Measurements from ENCODE around the gene LKAAEAR1.
"Not testable (repeated sequence)": the region's sequence is repeated elsewhere in the genome, so short reads cannot be mapped to it uniquely, and the experiment has no call there.

The LKAAEAR1 gene, protein sequence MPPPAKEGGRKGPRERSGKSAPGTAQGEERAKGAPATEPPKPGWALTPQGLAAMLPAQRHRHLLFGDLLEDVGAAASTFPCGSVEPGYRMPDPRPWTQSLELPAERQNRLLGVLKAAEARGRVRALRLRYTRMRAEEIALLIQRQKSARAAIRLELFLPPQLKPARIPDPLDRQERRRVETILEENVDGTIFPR

DNA sequence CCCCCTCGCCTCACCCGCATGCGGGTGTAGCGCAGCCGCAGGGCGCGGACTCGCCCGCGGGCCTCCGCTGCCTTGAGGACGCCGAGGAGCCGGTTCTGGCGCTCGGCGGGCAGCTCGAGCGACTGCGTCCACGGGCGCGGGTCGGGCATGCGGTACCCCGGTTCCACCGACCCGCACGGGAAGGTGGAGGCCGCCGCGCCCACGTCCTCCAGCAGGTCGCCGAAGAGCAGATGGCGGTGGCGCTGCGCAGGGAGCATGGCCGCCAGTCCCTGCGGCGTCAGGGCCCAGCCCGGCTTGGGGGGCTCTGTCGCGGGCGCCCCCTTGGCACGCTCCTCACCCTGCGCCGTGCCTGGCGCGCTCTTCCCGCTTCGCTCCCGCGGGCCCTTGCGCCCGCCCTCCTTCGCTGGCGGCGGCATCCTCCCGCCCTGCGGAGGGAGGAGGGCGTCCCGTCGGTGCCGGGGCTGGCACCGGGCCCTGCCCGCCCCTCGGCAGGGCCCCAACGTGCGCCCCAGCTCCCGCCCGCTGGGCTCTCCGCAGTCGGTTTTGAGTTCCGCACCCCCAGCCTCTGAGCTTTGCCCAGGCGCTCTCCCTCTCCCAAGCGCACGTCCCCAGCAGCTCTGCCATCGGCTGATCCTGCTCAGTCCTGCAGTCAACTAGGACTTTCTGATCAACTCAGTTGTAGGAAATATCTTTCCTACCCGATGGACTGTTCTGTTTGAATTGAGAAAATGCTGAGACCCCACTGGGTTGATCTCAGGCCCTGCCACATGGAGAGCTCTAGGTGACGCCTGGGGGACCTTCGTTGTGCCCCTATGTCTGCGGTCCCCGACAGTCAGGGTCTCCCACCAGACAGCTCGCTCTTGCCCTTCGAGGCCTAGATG, at the start of gene LKAAEAR1:
LKAAEAR1 (minus strand) TSS at position 595 of the 881 bp plus-strand sequence; CDS start at position 416, 179 bp downstream.
- DNase-seq: no peak

DNA sequence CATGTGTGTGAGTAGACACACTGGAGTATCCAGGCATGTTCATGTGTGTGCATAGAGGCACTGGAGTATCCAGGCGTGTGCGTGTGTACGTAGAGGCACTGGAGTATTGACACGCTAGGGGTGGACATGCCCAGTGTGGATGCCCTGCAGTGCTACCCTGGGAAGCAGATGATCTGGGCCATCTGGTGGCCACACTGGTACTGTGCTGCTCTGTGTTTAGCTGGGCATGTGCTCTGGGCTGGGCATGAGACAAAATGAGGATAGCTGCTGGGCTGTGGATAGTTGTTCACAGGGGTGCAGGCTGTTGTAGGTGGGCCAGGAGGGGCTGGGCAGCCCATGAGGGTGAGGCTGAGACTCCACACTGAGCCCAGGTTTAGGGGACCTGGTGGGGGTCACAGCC, 47.2 kb upstream of the LKAAEAR1 start:
- no peak for DNase-seq

DNA sequence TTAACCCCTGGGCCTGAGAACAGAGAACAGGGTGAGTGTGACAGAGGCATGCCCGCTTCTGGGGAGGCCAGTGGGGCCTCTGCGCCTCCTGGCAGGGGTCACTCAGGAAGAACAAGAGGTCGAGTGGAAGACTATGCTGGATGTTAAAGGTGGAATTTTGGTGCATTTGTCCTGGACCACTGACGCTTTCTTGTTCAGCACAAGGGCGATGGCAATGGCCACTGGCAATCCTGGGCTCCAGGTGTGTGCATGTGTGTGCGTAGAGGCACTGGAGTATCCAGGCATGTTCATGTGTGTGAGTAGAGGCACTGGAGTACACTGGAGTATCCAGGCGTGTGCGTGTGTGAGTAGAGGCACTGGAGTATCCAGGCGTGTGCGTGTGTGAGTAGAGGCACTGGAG, 46.7 kb upstream of the LKAAEAR1 start:
- DNase-seq: no peak

DNA sequence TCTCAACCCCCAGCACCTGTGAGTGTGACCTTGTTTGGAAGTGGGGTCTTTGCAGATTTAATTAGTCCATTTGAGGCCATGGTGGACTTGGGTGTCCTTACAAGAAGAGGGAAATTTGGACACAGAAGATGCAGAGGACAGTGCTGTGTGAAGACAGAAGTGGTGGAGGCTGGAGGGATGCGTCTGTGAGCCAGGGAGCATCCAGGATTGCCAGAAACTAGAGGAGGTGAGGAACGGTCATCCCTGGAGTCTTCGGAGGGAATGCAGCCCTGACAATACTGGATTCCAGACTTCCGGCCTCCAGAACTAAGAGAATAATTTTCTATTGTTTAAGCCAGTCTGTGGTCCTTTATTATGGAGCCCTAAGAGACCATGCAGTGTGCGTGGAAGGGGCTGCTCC, 46.1 kb upstream of the LKAAEAR1 start:
- DNase-seq: no peak

DNA sequence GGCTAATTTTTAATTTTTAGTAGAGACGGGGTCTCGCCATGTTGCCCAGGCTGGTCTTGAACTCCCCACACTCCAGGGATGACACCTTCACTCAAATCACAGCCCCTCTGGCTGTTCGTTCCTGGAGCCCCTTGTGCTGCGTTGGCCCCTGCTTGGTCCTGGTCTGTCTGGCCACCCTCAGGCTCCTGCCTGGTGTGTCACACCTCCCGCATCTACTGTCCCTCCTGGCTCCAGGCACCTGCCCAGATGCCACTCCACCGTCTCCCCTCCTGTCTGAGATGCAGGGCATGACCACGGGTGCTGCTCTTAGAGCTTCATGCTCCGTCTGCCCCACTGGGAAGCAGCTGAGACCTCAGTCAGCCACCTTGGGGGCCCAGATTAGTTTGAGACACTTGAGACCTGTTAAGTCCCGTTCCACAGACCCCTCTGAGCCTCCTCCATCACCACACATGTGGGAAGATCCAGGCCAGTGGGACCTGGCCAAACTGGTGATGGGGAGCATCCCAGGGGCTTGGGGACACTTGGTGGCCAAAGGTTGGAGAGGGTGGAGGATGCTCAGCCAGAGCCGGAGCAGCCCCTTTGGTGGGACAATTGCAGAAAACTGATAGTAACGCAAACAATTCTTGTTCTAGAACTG, 45.1 kb upstream of the LKAAEAR1 start:
- DNase-seq: no peak

DNA sequence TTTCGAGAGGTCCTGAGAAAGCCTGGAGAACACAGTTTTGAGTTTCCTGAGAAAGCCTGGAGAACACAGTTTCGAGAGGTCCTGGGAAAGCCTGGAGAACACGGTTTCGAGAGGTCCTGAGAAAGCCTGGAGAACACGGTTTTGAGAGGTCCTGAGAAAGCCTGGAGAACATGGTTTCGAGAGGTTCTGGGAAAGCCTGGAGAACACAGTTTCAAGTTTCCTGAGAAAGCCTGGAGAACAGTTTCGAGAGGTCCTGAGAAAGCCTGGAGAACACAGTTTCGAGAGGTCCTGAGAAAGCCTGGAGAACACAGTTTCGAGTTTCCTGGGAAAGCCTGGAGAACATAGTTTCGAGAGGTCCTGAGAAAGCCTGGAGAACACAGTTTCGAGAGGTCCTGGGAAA, 39.3 kb upstream of the LKAAEAR1 start:
- DNase-seq: not testable (repeated sequence)

DNA sequence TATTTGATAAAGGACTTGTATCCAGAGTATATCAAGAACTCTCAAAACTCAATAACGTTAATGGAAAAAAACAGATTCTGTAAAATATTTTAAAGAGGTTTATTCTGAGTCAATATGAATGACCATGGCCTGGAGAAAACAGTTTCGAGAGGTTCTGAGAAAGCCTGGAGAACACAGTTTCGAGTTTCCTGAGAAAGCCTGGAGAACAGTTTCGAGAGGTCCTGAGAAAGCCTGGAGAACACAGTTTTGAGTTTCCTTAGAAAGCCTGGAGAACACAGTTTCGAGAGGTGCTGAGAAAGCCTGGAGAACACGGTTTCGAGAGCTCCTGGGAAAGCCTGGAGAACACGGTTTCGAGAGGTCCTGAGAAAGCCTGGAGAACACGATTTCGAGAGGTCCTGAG, 38.7 kb upstream of the LKAAEAR1 start:
- DNase-seq: not testable (repeated sequence)

DNA sequence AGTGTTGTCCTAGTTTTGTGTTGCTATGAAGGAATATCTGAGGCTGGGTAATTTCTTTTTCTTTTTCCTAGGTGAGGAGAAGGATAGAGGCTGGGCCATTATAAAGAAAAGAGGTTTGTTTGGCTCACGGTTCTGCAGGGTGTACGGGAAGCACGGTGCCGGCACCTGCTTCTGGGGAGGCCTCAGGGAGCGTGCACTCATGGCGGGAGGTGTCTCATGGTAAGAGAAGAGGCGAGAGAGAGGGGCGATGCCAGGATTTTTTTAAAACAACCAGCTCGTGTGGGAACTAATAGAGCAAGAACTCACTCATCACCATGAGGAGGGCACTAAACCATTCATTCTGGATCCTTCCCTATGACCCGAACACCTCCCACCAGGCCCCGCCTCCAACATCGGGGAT, 37.4 kb upstream of the LKAAEAR1 start:
- DNase-seq: no peak

DNA sequence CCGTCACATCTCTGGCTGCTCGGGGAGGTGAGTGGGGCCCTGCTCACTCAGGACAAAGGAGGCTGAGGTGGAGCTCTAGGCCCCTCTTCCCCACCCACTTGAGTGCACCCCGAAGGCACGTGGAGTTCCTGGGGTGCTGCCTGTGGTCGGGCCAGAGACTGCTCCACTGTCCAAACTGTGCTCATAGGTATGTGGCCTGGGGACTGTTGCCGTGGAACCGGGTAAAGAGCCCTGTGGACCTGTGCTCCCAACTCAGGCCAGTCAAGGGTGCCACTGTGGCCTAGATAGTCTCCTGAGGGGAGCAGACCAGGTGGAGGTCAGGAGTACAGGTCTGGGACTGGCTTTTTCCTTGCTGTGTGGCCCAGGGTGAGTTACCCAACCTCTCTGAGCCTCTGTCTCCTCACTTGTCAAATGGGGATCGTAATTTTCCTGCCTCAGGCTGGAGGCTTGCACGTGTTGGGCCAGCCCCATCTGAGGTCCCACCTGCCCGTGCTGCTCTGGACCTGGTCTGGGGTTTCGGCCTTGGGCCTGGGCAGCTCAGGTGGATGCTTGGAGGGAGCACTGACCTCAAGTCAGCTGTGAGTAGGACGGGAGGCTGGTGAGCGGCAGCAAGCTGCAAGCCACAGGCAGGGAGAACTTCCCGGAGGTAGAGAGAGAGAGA, 35.6 kb upstream of the LKAAEAR1 start:
- no peak for DNase-seq

DNA sequence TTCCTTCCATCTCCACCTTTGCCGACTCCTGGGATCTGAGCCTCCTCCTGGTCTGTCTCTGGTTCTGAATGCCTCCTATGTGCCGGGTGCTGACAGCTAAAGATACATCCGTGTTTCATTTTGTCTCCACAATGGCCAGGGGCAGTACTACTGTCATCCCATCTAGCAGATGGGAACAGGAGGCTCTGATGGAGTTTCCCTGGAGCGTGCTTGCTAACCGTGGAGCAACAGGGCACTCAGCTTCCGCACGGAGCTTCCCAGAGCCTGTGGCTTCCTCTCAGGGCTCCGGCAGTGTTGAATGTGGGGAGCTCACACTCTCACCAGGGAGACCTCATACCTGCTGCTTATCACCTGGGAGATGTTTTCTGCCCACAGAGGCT, 35.1 kb upstream of the LKAAEAR1 start:
- DNase-seq: no peak

DNA sequence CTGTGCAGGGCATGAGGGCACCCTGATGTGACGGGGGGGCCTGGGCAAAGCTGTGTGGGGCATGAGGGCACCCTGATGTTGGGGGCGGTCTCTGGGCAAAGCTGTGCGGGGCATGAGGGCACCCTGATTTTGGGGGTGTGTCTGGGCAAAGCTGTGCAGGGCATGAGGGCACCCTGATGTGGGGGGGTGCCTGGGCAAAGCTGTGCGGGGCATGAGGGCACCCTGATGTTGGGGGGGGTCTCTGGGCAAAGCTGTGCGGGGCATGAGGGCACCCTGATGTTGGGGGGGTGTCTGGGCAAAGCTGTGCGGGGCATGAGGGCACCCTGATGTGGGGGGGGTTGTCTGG, 33.2 kb upstream of the LKAAEAR1 start:
- DNase-seq: not testable (repeated sequence)

DNA sequence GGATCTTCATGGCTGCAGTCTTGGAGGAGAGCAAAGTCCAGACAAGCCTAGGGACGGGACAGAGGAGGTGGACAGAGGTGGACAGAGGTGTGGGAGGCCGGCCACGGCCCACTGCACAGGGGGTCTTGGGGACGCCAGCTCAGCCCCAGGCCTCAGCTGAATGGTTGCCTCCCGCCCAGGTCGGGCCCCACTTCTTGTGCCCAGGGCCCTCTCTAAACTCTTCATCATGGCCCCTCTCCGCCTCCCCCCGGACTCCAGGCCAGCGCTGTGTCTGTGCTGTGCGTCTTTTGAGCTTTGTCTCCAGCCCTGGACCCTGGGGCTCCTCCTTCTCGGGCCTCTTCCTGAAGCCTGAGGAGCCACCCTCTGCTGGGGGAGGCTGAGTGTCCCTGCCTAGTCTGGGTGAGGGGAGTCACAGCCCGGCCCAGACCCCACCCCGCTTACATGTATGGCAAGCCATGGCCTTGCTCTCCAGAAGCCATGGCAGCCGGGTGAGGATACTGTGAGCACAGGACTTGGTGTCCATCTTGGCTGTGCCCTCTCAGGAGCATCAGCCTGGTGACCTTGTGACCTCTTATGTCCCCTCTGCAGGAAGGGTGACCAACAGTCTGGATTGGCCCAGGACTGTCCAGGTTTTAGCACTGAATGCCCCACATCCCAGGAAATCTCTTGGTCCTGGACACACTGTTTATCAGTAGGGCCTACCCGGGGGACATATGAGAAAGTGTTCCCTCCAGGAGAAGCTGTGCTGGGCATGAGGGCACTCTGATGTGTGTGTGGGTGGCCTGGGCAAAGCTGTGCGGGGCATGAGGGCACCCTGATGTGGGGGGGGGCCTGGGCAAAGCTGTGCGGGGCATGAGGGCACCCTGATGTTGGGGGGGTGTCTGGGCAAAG, 32.6 kb upstream of the LKAAEAR1 start:
- DNase-seq: no peak

DNA sequence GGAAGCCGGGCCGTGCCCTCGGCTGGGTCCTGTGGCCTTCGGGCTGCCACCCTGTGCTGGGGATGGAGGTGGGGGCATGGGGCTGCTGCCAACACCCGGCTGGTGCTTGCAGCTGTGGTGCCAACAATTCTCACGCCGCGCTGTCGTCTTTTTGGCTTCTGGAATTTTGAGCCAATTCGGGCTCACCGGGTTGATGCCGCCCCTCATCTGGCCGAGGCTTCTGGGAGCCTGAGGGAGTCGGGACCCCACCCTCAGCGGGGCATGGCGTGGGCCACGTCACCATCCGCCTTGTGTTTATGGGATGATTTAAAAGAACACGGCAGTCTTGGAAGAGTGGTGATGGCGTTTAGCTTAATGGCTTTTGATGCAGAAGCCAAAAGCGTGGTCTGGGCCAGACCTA, 31.8 kb upstream of the LKAAEAR1 start:
- DNase-seq: no peak

DNA sequence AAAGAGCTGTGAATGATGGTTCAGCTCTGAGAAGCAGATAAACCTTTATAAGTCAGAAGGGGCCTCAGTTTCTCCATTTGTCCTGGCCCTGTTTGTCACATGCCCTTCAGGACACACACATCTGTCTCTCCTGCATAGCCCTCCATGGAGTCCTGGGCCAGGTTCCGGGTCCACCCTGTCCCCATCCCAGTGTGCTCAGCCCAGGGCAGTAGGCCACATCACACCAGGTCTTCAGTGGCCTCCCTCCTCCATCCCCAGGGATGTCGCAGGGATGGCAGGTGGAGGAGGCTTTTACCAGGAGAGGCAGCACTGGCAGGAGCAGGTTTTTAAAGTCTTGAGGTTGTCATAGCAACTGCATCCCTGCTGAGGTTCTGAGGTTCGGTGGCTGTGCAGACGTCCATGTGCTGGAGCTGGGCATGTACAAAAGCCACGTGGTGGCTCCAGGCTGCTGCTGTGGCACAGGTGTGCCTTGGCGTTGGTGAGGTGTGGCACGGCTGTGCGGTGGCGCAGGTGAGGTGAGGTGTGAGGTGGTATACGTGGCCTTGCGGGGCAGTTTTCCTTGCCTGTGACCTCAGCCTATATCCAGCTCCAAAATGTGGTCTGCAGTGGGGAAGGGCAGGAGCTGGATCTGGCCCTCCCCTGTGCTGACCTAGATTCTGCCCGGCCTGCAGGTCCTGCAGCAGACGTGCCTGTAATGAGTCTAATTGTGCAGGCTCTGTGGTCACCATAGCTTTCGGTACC, 31.1 kb upstream of the LKAAEAR1 start:
- no peak for DNase-seq

DNA sequence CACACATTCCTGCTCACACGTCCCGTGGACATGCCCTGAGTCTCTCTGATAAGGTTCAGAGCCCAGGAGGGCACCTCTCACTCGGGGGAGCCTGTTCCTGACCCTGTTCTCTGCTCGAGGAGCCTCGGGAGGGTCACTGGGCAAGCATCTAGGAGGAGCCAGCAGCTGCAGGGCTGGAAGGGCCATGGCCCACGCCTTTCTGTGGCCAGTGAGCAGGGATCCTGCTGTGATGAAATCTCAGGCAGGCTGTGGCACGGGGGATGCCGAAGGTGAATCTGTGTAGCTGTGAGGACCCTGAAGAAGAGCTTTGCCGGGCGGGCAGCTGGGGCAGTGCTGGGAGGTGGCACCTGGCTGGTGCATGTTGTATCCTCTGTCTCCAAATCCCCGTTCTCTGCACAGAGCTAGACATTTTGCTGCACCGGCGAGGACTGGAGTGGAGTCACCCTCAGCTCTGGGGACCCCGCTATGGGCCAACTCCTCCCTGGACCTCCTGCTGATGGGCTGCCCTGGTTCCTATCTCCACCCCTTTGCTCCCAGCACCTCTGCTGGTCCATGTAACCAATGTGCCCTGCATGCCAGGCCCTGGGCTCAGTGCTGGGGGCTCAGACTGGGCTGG, 30.3 kb upstream of the LKAAEAR1 start:
- DNase-seq: no peak

DNA sequence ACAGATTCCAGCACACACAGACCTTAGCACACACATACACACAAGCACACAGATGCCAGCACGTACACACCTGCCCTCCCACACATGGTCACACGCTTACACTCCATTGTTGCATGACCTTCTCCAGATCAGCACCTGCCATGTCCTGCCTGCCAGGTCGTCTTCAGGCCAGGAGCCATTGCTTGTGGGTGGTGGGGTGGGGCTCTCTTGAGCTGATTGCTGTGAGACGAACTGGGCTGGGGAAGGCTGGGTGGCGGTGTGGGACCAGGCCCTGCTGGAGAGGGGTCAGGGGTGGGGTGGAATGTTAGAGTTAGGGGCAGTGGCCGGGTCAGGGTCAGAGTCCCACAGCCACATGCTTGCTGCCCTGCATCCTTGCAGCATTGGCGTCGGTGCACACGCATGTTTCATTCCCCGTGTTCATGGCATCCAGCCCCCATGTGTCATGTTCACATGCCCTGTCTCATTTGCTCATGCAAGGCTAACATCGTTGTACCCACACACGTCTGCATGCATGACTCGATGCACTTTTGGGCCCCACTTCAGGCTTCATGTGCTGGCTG, 29.7 kb upstream of the LKAAEAR1 start:
- no peak for DNase-seq

DNA sequence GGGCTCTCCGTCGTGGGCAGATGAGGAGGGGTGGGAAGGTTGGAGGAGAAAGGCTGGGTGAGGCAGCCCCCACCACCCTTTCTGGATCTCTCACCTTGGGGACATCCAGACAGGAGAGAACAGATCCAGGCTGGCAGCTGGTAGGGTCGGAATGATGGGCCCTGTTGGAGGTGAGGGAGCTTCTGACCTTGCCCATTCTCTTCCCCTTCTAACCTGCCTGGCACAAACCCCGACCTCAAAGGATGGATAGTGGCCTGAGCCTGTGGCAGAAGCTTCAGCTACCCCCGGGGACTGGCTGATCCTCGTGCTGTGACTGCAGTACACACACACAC, 29.2 kb upstream of the LKAAEAR1 start:
- DNase-seq: no peak

DNA sequence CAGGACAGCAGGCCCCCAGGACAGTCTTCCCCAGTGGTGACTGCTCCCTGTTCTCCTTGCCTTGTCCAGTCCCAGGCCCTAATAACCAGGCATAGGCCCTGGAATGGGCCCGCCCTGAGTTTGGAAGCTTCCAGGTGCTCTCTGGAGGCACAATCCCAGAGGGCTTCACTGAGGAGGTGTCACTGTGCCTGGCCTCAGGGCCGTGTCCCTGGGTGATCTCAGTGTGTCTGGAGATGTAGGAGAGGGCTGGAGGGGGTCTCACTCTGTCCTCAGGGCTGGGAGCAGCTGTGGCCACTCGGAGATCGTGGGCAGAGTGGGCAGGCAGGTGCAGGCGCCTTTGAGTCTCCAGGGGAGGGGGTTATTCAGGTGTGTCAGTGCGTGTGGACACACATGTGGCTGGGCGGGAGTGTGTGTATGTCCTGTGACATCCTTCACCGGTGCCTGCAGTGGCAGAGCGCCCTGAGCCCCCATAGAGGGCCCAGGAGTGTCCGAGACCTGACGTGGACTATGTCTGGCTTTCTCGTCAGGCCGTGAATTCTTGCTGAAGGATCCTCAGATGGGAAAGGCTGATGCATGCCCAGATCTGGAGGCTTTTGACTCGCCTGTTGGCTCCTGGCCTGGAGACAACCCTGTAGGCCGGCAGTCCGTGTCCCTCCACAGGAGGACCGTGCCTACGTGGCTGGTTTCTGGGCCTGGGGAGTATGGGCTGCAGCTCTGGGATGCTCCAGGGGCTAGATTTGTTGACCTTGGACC, 28.7 kb upstream of the LKAAEAR1 start:
- DNase-seq: no peak

DNA sequence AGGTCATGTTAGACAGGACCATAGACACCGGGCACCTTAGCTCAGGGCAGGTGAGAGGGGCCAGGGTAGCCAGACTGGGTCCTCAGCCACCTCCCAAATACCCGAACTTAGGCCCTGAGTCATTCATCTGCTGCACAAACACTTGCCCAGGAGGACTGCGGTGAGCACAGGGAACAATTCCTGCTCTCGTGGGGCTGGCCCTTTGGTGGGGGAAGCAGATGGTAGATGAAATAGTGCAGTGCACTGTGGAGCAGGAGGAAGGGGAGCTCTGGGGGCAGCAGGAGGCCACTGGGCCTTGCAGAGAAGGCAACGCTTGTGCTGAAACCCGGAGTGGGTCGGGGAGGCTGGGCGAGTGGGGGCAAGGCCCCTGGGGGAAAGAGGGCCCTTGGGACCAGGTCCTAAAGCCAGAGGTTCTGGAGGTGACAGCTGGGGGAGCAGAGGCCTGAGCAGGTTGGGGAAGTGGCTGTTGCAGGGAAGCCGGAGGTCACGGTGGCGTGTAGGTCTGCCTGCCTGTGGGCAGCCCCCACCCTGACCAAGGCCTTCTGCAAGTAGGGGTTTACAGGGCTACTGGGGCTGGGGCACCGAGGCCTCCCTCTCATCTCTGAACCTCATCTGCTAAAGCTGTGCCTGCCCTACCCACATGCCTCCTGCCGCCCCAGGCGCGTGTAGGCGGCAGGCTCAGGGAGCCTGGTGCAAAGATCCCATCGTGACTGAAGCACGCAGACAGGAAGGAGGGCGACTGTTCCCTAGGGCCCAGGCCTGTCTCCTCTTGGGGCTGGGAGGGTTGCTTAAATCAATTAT, 27.8 kb upstream of the LKAAEAR1 start:
- DNase-seq: no peak

Measured in NCI-H2227 treated with DMSO at 0.1 percent for 48 hours (cell line).